Measurements from ENCODE around the gene STXBP6. TPM values are rescaled to one million over a fixed set of nuclear protein-coding genes. Genes with fewer than 3 reads are reported as not detected.

Gene STXBP6
- total and polyA plus RNA-seq, 7 experiments from 2014 or later: not detected

DNA sequence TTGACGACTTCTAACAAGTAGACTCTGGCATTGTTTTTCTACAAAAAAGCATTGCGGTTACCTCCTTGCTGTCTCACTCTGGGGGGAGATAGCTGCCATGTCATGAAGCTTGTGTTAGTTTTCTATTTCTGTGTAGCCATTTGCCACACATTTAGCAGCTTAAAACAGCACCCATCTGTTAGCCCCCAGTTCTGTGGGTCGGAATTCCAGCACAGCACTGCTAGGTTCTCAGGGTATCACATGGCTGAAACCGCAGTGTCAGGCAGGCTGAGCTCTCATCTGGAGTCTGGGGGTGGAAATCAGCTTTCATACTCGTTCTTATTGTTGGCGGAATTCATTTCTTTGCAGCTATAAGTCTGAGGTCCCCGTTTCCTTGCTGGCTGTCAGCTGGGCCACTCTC lies 19.9 kb upstream of the STXBP6 start:
- Mint-ChIP-seq H3K4me3 (no peak overlapping the region), H3K27me3 (peaks cover 0 to 26% (median 12%) of the 10 kb centered on the region in 5 donors), H3K9me3 (peaks cover 0 to 2% (median 0%) of the 10 kb centered on the region in 11 donors), H3K36me3 (no peaks in the 10 kb centered on the region), H3K4me1 (no peaks in the 10 kb centered on the region), H3K27ac (no peak overlapping the region)
- Histone ChIP-seq H3K36me3 (ENCODE audit: control insufficient read depth in 2 of 3, insufficient read depth in 3 of 3, low read length in 3 of 3) (no peaks in the 10 kb centered on the region), H3K4me3 (ENCODE audit: low read length) (no peak overlapping the region), H3K9me3 (ENCODE audit: control insufficient read depth in 2 of 3, low read length in 3 of 3) (no peaks in the 10 kb centered on the region), H3K4me1 (ENCODE audit: control insufficient read depth in 2 of 2, insufficient read depth in 2 of 2, low read length in 2 of 2) (no peaks in the 10 kb centered on the region), H3K27me3 (ENCODE audit: control insufficient read depth in 2 of 2, insufficient read depth in 2 of 2, low read length in 2 of 2) (peaks cover 0 to 3% of the 10 kb centered on the region in 2 donors), H3K27ac (ENCODE audit: low read depth, low read length) (no peak overlapping the region)
- CTCF ChIA-PET: no interaction called here
- DNase-seq: no peak
- intact Hi-C loops (cut with micrococcal nuclease): no loop called here
- no peak for ATAC-seq
- POLR2A ChIA-PET: no interaction called here

DNA sequence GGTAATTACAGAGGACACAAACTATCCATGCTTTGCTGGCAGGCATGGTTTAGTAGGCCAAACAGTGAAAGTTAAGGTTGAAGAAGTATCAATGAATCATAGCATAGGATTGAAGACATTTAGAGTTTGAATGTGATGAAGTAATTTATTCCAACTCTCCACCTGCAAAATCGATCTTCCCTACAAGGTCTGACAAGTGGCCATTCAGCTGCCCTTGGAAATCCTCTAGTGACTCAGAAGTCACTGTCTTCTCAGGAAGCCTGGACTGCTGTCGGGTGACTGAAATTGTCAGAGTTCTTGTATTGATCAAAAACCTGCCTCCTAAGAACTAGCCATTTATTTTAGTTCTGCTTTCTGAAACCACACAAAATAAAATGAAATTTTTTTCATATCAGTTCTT lies 17.7 kb upstream of the STXBP6 start:
- Mint-ChIP-seq H3K27me3 (peaks cover 0 to 27% (median 17%) of the 10 kb centered on the region in 5 donors), H3K36me3 (no peaks in the 10 kb centered on the region), H3K4me1 (no peaks in the 10 kb centered on the region), H3K4me3 (no peak overlapping the region), H3K9me3 (peaks cover 0 to 2% (median 0%) of the 10 kb centered on the region in 11 donors), H3K27ac (no peak overlapping the region)
- Histone ChIP-seq H3K36me3 (ENCODE audit: control insufficient read depth in 2 of 3, insufficient read depth in 3 of 3, low read length in 3 of 3) (no peaks in the 10 kb centered on the region), H3K4me1 (ENCODE audit: control insufficient read depth in 2 of 2, insufficient read depth in 2 of 2, low read length in 2 of 2) (no peaks in the 10 kb centered on the region), H3K9me3 (ENCODE audit: control insufficient read depth in 2 of 3, low read length in 3 of 3) (no peaks in the 10 kb centered on the region), H3K27me3 (ENCODE audit: control insufficient read depth in 2 of 2, insufficient read depth in 2 of 2, low read length in 2 of 2) (peaks cover 0 to 4% of the 10 kb centered on the region in 2 donors), H3K4me3 (ENCODE audit: low read length) (no peak overlapping the region), H3K27ac (ENCODE audit: low read depth, low read length) (no peak overlapping the region)
- CTCF ChIA-PET: no interaction called here
- intact Hi-C loops (cut with micrococcal nuclease): no loop called here
- ATAC-seq (no peak), DNase-seq (no peak)
- POLR2A ChIA-PET: no interaction called here

- peaks cover 12 to 34% (median 24%) of the 10 kb centered on the region in 5 donors for H3K27me3 Mint-ChIP-seq
- H3K9me3 Mint-ChIP-seq: peaks cover 0 to 5% (median 0%) of the 10 kb centered on the region in 11 donors
- H3K27ac Mint-ChIP-seq: no peak overlapping the region
- H3K36me3 ChIP-seq (ENCODE audit: control insufficient read depth in 2 of 3, insufficient read depth in 3 of 3, low read length in 3 of 3): no peaks in the 10 kb centered on the region
- no peaks in the 10 kb centered on the region for H3K4me1 Mint-ChIP-seq
- H3K27me3 ChIP-seq (ENCODE audit: control insufficient read depth in 2 of 2, insufficient read depth in 2 of 2, low read length in 2 of 2): peaks cover 0 to 4% of the 10 kb centered on the region in 2 donors
- no peaks in the 10 kb centered on the region for H3K4me1 ChIP-seq (ENCODE audit: control insufficient read depth in 2 of 2, insufficient read depth in 2 of 2, low read length in 2 of 2)
- H3K9me3 ChIP-seq (ENCODE audit: control insufficient read depth in 2 of 3, low read length in 3 of 3): no peaks in the 10 kb centered on the region
- no peaks in the 10 kb centered on the region for H3K36me3 Mint-ChIP-seq
- H3K4me3 Mint-ChIP-seq: no peak overlapping the region
- ATAC-seq (no peak), DNase-seq (no peak)
- H3K4me3 ChIP-seq (ENCODE audit: low read length): no peak overlapping the region
- intact Hi-C loops (cut with micrococcal nuclease): no loop called here
- ChIA-PET CTCF (no interaction called here), POLR2A (no interaction called here)
- H3K27ac ChIP-seq (ENCODE audit: low read depth, low read length): no peak overlapping the region
Observed at GRCh38 chr14:25062022-25062321, 12.0 kb upstream of the STXBP6 start.

- intact Hi-C loops (cut with micrococcal nuclease): no loop called here
- peaks cover 0 to 3% (median 0%) of the 10 kb centered on the region in 5 donors for H3K36me3 Mint-ChIP-seq
- no peaks in the 10 kb centered on the region for H3K9me3 ChIP-seq (ENCODE audit: control insufficient read depth in 2 of 3, low read length in 3 of 3)
- no peak overlapping the region for H3K4me3 Mint-ChIP-seq
- H3K27ac Mint-ChIP-seq: no peak overlapping the region
- ChIA-PET POLR2A (no interaction called here), CTCF (no interaction called here)
- H3K4me1 ChIP-seq (ENCODE audit: control insufficient read depth in 2 of 2, insufficient read depth in 2 of 2, low read length in 2 of 2): no peaks in the 10 kb centered on the region
- H3K36me3 ChIP-seq (ENCODE audit: control insufficient read depth in 2 of 3, insufficient read depth in 3 of 3, low read length in 3 of 3): no peaks in the 10 kb centered on the region
- no peak for DNase-seq
- H3K4me3 ChIP-seq (ENCODE audit: low read length): no peak overlapping the region
- peaks cover 0 to 5% (median 0%) of the 10 kb centered on the region in 11 donors for H3K9me3 Mint-ChIP-seq
- no peak for ATAC-seq
- no peaks in the 10 kb centered on the region for H3K4me1 Mint-ChIP-seq
- H3K27me3 Mint-ChIP-seq: peaks cover 24 to 50% (median 44%) of the 10 kb centered on the region in 5 donors
- no peaks in the 10 kb centered on the region for H3K27me3 ChIP-seq (ENCODE audit: control insufficient read depth in 2 of 2, insufficient read depth in 2 of 2, low read length in 2 of 2)
- no peak overlapping the region for H3K27ac ChIP-seq (ENCODE audit: low read depth, low read length)
Observed at GRCh38 chr14:25056688-25057078, 6.7 kb upstream of the STXBP6 start.

GRCh38 chr14:25055992-25056687 lies 6.2 kb upstream of the STXBP6 start:
- Histone ChIP-seq H3K9me3 (ENCODE audit: control insufficient read depth in 2 of 3, low read length in 3 of 3) (no peaks in the 10 kb centered on the region), H3K27ac (ENCODE audit: low read depth, low read length) (no peak overlapping the region), H3K4me1 (ENCODE audit: control insufficient read depth in 2 of 2, insufficient read depth in 2 of 2, low read length in 2 of 2) (no peaks in the 10 kb centered on the region), H3K36me3 (ENCODE audit: control insufficient read depth in 2 of 3, insufficient read depth in 3 of 3, low read length in 3 of 3) (no peaks in the 10 kb centered on the region), H3K4me3 (ENCODE audit: low read length) (no peak overlapping the region), H3K27me3 (ENCODE audit: control insufficient read depth in 2 of 2, insufficient read depth in 2 of 2, low read length in 2 of 2) (no peaks in the 10 kb centered on the region)
- Mint-ChIP-seq H3K36me3 (peaks cover 0 to 3% (median 0%) of the 10 kb centered on the region in 5 donors), H3K4me3 (no peak overlapping the region), H3K27ac (no peak overlapping the region), H3K27me3 (peaks cover 29 to 52% (median 45%) of the 10 kb centered on the region in 5 donors), H3K9me3 (peaks cover 0 to 5% (median 0%) of the 10 kb centered on the region in 11 donors), H3K4me1 (no peaks in the 10 kb centered on the region)
- ATAC-seq (no peak), DNase-seq (no peak)
- POLR2A ChIA-PET: no interaction called here
- CTCF ChIA-PET: no interaction called here
- intact Hi-C loops (cut with micrococcal nuclease): no loop called here

DNA sequence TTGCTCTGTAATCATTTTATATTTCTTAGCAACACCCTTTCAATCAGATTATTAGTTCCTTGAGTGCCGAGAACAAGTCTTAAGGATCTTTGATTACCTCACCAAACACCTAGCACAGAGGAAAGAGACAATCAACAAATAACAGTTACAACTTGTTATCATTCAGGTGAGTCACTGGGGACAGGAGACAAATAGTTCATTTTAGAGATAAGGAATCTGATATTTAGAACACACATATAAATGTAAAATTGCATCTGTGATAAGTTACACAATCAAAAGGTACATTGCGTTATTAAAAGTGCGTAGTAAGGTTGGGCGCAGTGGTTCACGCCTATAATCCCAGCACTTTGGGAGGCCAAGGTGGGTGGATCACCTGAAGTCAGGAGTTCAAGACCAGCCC lies 5.1 kb upstream of the STXBP6 start:
- H3K36me3 ChIP-seq (ENCODE audit: control insufficient read depth in 2 of 3, insufficient read depth in 3 of 3, low read length in 3 of 3): no peaks in the 10 kb centered on the region
- no peak overlapping the region for H3K4me3 ChIP-seq (ENCODE audit: low read length)
- ATAC-seq (no peak), DNase-seq (no peak)
- H3K36me3 Mint-ChIP-seq: peaks cover 0 to 3% (median 0%) of the 10 kb centered on the region in 5 donors
- peaks cover 0 to 5% (median 0%) of the 10 kb centered on the region in 11 donors for H3K9me3 Mint-ChIP-seq
- peaks cover 31 to 63% (median 55%) of the 10 kb centered on the region in 5 donors for H3K27me3 Mint-ChIP-seq
- H3K4me3 Mint-ChIP-seq: no peak overlapping the region
- no peak overlapping the region for H3K27ac ChIP-seq (ENCODE audit: low read depth, low read length)
- ChIA-PET CTCF (no interaction called here), POLR2A (no interaction called here)
- no peaks in the 10 kb centered on the region for H3K9me3 ChIP-seq (ENCODE audit: control insufficient read depth in 2 of 3, low read length in 3 of 3)
- H3K27me3 ChIP-seq (ENCODE audit: control insufficient read depth in 2 of 2, insufficient read depth in 2 of 2, low read length in 2 of 2): no peaks in the 10 kb centered on the region
- intact Hi-C loops (cut with micrococcal nuclease): no loop called here
- H3K27ac Mint-ChIP-seq: no peak overlapping the region
- H3K4me1 Mint-ChIP-seq: peaks cover 0 to 6% (median 4%) of the 10 kb centered on the region in 7 donors
- H3K4me1 ChIP-seq (ENCODE audit: control insufficient read depth in 2 of 2, insufficient read depth in 2 of 2, low read length in 2 of 2): no peaks in the 10 kb centered on the region

DNA sequence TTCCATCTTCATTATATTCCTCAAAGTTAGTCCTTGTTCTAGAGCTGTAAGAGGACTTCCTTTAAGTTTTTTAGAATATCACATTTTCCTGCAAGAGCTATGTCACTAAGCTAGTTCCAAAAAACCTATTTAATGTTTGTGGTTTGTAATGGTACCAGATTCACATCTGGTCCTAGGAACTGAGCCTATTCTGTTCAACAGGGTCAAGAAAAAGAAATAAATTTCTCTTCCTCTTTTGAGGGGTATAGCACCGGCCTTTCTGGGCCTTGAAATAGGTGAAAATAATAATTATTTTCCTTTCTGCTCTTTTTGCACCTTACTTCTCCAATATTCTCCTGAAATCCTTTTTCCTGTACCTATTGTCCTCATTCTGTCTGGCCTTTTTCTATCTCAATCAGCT lies 3.6 kb upstream of the STXBP6 start:
- H3K9me3 Mint-ChIP-seq: peaks cover 0 to 5% (median 0%) of the 10 kb centered on the region in 11 donors
- ChIA-PET CTCF (no interaction called here), POLR2A (no interaction called here)

More for the DNA sequence above, 3.6 kb upstream of the STXBP6 start:
- H3K4me1 ChIP-seq (ENCODE audit: control insufficient read depth in 2 of 2, insufficient read depth in 2 of 2, low read length in 2 of 2): no peaks in the 10 kb centered on the region
- no peak overlapping the region for H3K27ac Mint-ChIP-seq
- H3K36me3 ChIP-seq (ENCODE audit: control insufficient read depth in 2 of 3, insufficient read depth in 3 of 3, low read length in 3 of 3): no peaks in the 10 kb centered on the region
- intact Hi-C loops (cut with micrococcal nuclease): no loop called here
- H3K4me3 ChIP-seq (ENCODE audit: low read length): no peak overlapping the region
- no peak overlapping the region for H3K27ac ChIP-seq (ENCODE audit: low read depth, low read length)
- peaks cover 0 to 3% (median 0%) of the 10 kb centered on the region in 5 donors for H3K36me3 Mint-ChIP-seq
- H3K4me3 Mint-ChIP-seq: no peak overlapping the region
- H3K27me3 ChIP-seq (ENCODE audit: control insufficient read depth in 2 of 2, insufficient read depth in 2 of 2, low read length in 2 of 2): no peaks in the 10 kb centered on the region
- H3K9me3 ChIP-seq (ENCODE audit: control insufficient read depth in 2 of 3, low read length in 3 of 3): no peaks in the 10 kb centered on the region
- peaks cover 40 to 65% (median 55%) of the 10 kb centered on the region in 5 donors for H3K27me3 Mint-ChIP-seq
- ATAC-seq (no peak), DNase-seq (no peak)
- H3K4me1 Mint-ChIP-seq: peaks cover 0 to 11% (median 8%) of the 10 kb centered on the region in 7 donors
